HG03064 (cell line): ENCODE results near the gene PKD2L1.
"Not testable (repeated sequence)": the region's sequence is repeated elsewhere in the genome, so short reads cannot be mapped to it uniquely, and the experiment has no call there.

Experiments used
- ATAC-seq: cut with Tn5 transposase; IDR thresholded peaks from one replicate; pipeline ENCODE4 v1.9.1; 2021; ENCODE audit warnings: low read depth; ENCODE audit not compliant: unreplicated experiment

The PKD2L1 gene

GRCh38 chr10:100330079-100330478 lies at the start of gene PKD2L1:
TSS of gene PKD2L1 (minus strand) at chr10:100330228. CDS start at chr10:100330103, 125 bp downstream.
- ATAC-seq: no peak

GRCh38 chr10:100377830-100378229 lies 47.8 kb upstream of the PKD2L1 start:
- no peak for ATAC-seq

GRCh38 chr10:100376656-100377055 lies 46.6 kb upstream of the PKD2L1 start:
- not testable (repeated sequence) for ATAC-seq

GRCh38 chr10:100374677-100375353 lies 44.8 kb upstream of the PKD2L1 start:
- not testable (repeated sequence) for ATAC-seq

GRCh38 chr10:100374200-100374655 lies 44.2 kb upstream of the PKD2L1 start:
- ATAC-seq: no peak

GRCh38 chr10:100373298-100374199 lies 43.5 kb upstream of the PKD2L1 start:
- peak; percentile 89 for ATAC-seq

GRCh38 chr10:100372415-100373297 lies 42.6 kb upstream of the PKD2L1 start:
- ATAC-seq: no peak

GRCh38 chr10:100371482-100372027 lies 41.5 kb upstream of the PKD2L1 start:
- no peak for ATAC-seq

- ATAC-seq: no peak
Observed at GRCh38 chr10:100370714-100371481, 40.9 kb upstream of the PKD2L1 start.

- ATAC-seq: no peak
Observed at GRCh38 chr10:100368721-100369120, 38.7 kb upstream of the PKD2L1 start.

- ATAC-seq: no peak
Observed at GRCh38 chr10:100364735-100365391, 34.8 kb upstream of the PKD2L1 start.

GRCh38 chr10:100364175-100364574 lies 34.1 kb upstream of the PKD2L1 start:
- no peak for ATAC-seq

GRCh38 chr10:100362570-100363496 lies 32.8 kb upstream of the PKD2L1 start:
- ATAC-seq: no peak

GRCh38 chr10:100360234-100360633 lies 30.2 kb upstream of the PKD2L1 start:
- ATAC-seq: no peak

GRCh38 chr10:100359529-100360150 lies 29.6 kb upstream of the PKD2L1 start:
- ATAC-seq: no peak

- ATAC-seq: no peak
Observed at GRCh38 chr10:100359030-100359432, 29.0 kb upstream of the PKD2L1 start.

GRCh38 chr10:100357059-100357858 lies 27.2 kb upstream of the PKD2L1 start:
- ATAC-seq: no peak
